Right kidney (tissue), 9 donors: ENCODE results near the gene TMEM256.

Source experiments
- DNase-seq: peaks from one replicate; pipeline ENCODE4 v3.0.0-alpha.2; 2016
- long read RNA-seq, 8 donors: transcript quantifications; one replicate each; lab custom pipeline, GENCODE V29; 2026

TMEM256 gene
- long read RNA-seq, donor 1, transcript TMEM256-202 (2 exons, 403 nt), result minor isoform, 9 of 149 reads
- long read RNA-seq, donor 1, transcript TMEM256-201 (4 exons, 486 nt), result major isoform, 140 of 149 reads
- long read RNA-seq, donor 1, partial matches to known transcripts, result 0 of 149 reads
- long read RNA-seq, donor 1, other reads (novel, unspliced or antisense), result 0 of 149 reads
- long read RNA-seq, donor 2, transcript TMEM256-201 (4 exons, 486 nt), result major isoform, 80 of 143 reads
- long read RNA-seq, donor 2, partial matches to known transcripts, result 45 of 143 reads
- long read RNA-seq, donor 2, other reads (novel, unspliced or antisense), result 16 of 143 reads
- long read RNA-seq, donor 3, transcript TMEM256-201 (4 exons, 486 nt), result major isoform, 36 of 47 reads
- long read RNA-seq, donor 3, partial matches to known transcripts, result 0 of 47 reads
- long read RNA-seq, donor 3, other reads (novel, unspliced or antisense), result 9 of 47 reads
- long read RNA-seq, donor 4, transcript TMEM256-201 (4 exons, 486 nt), result major isoform, 69 of 86 reads
- long read RNA-seq, donor 4, partial matches to known transcripts, result 15 of 86 reads
- long read RNA-seq, donor 4, other reads (novel, unspliced or antisense), result 0 of 86 reads
- long read RNA-seq, donor 5, transcript TMEM256-201 (4 exons, 486 nt), result major isoform, 97 of 137 reads
- long read RNA-seq, donor 5, transcript TMEM256-202 (2 exons, 403 nt), result minor isoform, 5 of 137 reads
- long read RNA-seq, donor 5, partial matches to known transcripts, result 15 of 137 reads
- long read RNA-seq, donor 5, other reads (novel, unspliced or antisense), result 20 of 137 reads
- long read RNA-seq, donor 6, transcript TMEM256-201 (4 exons, 486 nt), result major isoform, 71 of 127 reads
- long read RNA-seq, donor 6, partial matches to known transcripts, result 41 of 127 reads
- long read RNA-seq, donor 6, other reads (novel, unspliced or antisense), result 14 of 127 reads
- long read RNA-seq, donor 7, result 0 reads
- long read RNA-seq, donor 8, transcript TMEM256-201 (4 exons, 486 nt), result major isoform, 78 of 81 reads
- long read RNA-seq, donor 8, partial matches to known transcripts, result 0 of 81 reads
- long read RNA-seq, donor 8, other reads (novel, unspliced or antisense), result 0 of 81 reads

GRCh38 chr17:7403977-7404736 lies at the start of gene TMEM256:
Gene TMEM256, minus strand, starts transcription at chr17:7404097. Its CDS starts 13 bp downstream, at chr17:7404084.
- DNase-seq, result peak; percentile 93

- DNase-seq, result no peak
Measured at GRCh38 chr17:7448461-7448860, 44.6 kb upstream of the TMEM256 start.

GRCh38 chr17:7445619-7445968 lies 41.7 kb upstream of the TMEM256 start:
- no peak for DNase-seq

GRCh38 chr17:7444682-7445618 lies 41.1 kb upstream of the TMEM256 start, which contains the start of gene CHRNB1:
Gene CHRNB1, plus strand, starts transcription at chr17:7445061. Its CDS starts 67 bp downstream, at chr17:7445128.
- peak; percentile 77 for DNase-seq

- no peak for DNase-seq
Measured at GRCh38 chr17:7443499-7444485, 39.9 kb upstream of the TMEM256 start.

- DNase-seq, result no peak
Measured at GRCh38 chr17:7442142-7442541, 38.2 kb upstream of the TMEM256 start.

GRCh38 chr17:7441266-7441665 lies 37.4 kb upstream of the TMEM256 start:
- DNase-seq, result no peak

- DNase-seq, result no peak
Measured at GRCh38 chr17:7440834-7441195, 36.9 kb upstream of the TMEM256 start.

GRCh38 chr17:7440113-7440833 lies 36.4 kb upstream of the TMEM256 start:
- peak; percentile 87 for DNase-seq

GRCh38 chr17:7439462-7440112 lies 35.7 kb upstream of the TMEM256 start, which contains the start of gene FGF11:
Gene FGF11, plus strand, starts transcription at chr17:7439512. Its CDS starts 109 bp downstream, at chr17:7439621.
- DNase-seq, result peak; percentile 50

- DNase-seq, result no peak
Measured at GRCh38 chr17:7438656-7439460, 35.0 kb upstream of the TMEM256 start.

- peak; percentile 80 for DNase-seq
Measured at GRCh38 chr17:7437950-7438614, 34.2 kb upstream of the TMEM256 start.

GRCh38 chr17:7437369-7437863 lies 33.5 kb upstream of the TMEM256 start:
- no peak for DNase-seq

- peak; percentile 87 for DNase-seq
Measured at GRCh38 chr17:7436556-7437368, 32.9 kb upstream of the TMEM256 start.
